ENCODE results near the gene PHLDB1. TPM values are rescaled to one million over a fixed set of nuclear protein-coding genes. Genes with fewer than 3 reads are reported as not detected.

PHLDB1 gene
- total RNA-seq, 2 donors from 2014 or later, result 206 to 377 TPM

DNA sequence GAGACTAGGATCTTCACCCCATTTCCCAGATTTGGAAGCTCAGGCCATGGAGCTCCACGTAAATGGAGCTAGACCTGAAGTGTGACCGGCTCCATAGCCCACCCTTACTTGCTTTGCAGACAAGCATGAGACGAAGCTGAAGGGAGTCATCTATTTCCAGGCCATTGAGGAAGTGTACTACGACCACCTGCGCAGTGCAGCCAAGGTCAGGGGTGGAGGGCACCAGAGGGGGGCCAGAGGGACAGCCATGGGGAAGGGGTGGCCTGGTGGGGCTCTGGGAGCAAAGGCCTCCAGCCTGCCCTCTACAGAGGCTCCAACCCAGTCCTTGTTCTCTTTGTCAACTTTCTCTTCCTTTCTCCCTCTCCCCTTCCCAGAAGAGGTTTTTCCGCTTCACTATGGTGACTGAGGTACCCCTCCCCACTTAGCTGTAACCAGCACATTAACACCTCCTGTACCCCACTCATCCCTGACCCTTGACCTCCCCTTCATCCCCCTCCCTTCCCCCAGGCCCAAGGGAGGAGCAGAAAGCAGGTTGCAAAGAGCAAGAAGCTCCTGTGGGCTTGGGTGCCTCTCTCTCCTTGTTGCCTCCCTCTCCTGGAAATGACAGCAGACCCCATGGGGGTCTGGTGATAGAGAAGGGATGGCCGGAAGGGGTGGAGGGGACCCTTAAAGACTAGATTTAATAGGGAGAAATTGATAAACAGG lies 48.2 kb downstream of the PHLDB1 start:
- H3K4me1 ChIP-seq (ENCODE audit: control insufficient read depth in 1 of 2, low read depth in 2 of 2), result peaks cover 0 to 15% of the 10 kb centered on the region in 2 donors
- TF ChIP-seq, protein P1, sequence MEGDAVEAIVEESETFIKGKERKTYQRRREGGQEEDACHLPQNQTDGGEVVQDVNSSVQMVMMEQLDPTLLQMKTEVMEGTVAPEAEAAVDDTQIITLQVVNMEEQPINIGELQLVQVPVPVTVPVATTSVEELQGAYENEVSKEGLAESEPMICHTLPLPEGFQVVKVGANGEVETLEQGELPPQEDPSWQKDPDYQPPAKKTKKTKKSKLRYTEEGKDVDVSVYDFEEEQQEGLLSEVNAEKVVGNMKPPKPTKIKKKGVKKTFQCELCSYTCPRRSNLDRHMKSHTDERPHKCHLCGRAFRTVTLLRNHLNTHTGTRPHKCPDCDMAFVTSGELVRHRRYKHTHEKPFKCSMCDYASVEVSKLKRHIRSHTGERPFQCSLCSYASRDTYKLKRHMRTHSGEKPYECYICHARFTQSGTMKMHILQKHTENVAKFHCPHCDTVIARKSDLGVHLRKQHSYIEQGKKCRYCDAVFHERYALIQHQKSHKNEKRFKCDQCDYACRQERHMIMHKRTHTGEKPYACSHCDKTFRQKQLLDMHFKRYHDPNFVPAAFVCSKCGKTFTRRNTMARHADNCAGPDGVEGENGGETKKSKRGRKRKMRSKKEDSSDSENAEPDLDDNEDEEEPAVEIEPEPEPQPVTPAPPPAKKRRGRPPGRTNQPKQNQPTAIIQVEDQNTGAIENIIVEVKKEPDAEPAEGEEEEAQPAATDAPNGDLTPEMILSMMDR (IDR thresholded peaks at IDR 0.05), result no peak
- H3K27ac ChIP-seq, result no peak overlapping the region
- H3K36me3 ChIP-seq, result peaks cover 57% of the 10 kb centered on the region
- ATAC-seq (ENCODE audit: insufficient number of reproducible peaks, low FRiP score, low read depth), result no peak
- no peak for DNase-seq (ENCODE audit: low spot score)
- no peaks in the 10 kb centered on the region for H3K9me3 ChIP-seq
- no peak overlapping the region for H3K4me3 ChIP-seq
- H3K27me3 ChIP-seq (replicated peaks; ENCODE audit: insufficient read depth), result no peaks in the 10 kb centered on the region

DNA sequence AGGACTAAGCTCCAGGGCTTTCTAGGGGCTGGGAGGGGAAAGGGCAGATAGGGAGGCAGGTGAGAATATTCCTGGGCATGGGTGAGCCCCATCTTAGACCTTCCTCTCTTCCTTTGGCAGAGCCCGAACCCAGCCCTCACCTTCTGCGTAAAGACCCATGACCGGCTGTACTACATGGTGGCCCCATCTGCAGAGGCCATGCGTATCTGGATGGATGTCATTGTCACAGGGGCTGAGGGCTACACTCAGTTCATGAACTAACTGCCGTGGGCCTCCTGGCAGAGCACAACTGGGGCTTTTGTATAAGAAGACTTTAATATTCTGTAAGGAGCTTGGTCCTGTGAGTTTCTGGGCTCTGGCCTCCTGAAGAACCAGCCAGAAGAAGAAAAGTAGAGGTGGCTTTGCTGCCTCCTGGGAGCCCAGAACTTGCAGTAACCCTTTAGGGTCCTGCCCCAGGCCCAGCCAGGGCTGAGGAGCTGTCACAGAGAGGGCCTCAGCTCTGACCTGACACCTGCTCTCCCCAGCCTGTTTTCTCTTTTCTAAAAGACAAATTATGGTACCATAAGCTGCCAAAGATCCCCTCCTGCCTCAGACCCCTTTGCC lies 49.2 kb downstream of the PHLDB1 start:
- ATAC-seq (ENCODE audit: insufficient number of reproducible peaks, low FRiP score, low read depth), result no peak
- no peak overlapping the region for H3K27ac ChIP-seq

DNA sequence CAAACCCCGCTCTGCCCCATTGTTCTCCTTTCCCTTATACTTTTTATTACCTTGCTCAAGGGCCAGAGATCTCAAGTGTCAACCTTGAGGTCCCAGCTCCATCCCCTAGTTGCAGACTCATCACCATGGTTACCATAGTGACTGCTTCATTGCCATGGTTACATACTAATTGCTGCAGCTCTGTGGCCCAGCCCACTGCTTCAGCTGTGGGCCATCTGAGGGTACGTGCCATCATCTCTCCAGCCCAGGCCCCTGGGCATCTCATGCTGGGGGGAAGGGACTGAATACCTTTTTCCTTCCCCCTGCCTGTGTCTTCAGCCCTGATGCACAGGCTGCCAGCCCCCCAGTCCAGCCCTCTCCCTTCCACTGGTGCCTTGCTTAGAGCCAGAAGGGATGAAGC lies 49.8 kb downstream of the PHLDB1 start:
- H3K4me1 ChIP-seq (ENCODE audit: control insufficient read depth in 1 of 2, low read depth in 2 of 2), result peaks cover 0 to 15% of the 10 kb centered on the region in 2 donors
- peaks cover 42% of the 10 kb centered on the region for H3K36me3 ChIP-seq
- TF ChIP-seq, protein P1 (IDR thresholded peaks at IDR 0.05), result no peak
- no peak overlapping the region for H3K4me3 ChIP-seq
- DNase-seq (ENCODE audit: low spot score) (no peak), ATAC-seq (ENCODE audit: insufficient number of reproducible peaks, low FRiP score, low read depth) (no peak)
- no peaks in the 10 kb centered on the region for H3K9me3 ChIP-seq
- no peak overlapping the region for H3K27ac ChIP-seq
- H3K27me3 ChIP-seq (replicated peaks; ENCODE audit: insufficient read depth), result no peaks in the 10 kb centered on the region

More for the DNA sequence above, 49.2 kb downstream of the PHLDB1 start:
- H3K4me1 ChIP-seq (ENCODE audit: control insufficient read depth in 1 of 2, low read depth in 2 of 2), result peaks cover 0 to 15% of the 10 kb centered on the region in 2 donors
- no peak overlapping the region for H3K4me3 ChIP-seq
- H3K36me3 ChIP-seq, result peaks cover 48% of the 10 kb centered on the region
- TF ChIP-seq, protein P1 (IDR thresholded peaks at IDR 0.05), result no peak
- DNase-seq (ENCODE audit: low spot score), result no peak
- no peaks in the 10 kb centered on the region for H3K9me3 ChIP-seq
- H3K27me3 ChIP-seq (replicated peaks; ENCODE audit: insufficient read depth), result no peaks in the 10 kb centered on the region

DNA sequence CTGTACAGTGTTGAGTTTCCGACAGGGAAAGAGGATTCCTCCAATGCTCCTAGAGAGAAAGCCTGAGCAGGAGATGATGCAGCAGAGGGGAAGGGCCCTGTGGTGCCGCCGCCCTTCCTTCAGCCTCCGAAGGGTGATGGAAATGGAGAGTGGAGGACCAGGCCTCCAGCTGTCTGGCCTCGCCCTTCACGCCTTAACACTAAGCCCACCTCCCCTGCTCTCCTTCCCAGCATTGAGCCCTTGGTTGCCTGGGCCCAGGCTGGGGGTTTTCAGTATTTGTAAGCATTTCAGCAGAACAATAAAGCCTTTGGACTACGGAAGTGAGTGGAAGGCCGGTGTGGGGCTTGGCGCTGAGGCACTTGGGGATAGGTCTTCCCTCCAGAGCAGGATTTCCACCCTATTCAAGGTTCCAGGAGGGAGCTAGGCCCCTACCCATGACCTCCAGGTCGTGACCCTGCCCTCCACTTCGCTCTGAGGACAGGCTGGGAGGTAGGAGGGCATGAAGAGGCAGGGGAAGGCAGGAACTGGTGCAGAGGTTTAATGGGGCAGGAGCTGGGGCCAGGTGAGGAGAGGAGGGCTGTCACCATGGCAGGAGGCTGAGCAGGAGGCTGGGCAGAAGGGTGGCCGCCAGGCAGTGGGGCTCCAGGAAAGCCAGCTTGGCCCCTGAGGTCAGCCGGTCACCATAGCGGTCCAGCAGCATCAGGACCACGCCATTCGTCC lies 50.5 kb downstream of the PHLDB1 start:
- H3K27me3 ChIP-seq (replicated peaks; ENCODE audit: insufficient read depth), result no peaks in the 10 kb centered on the region
- no peak for DNase-seq (ENCODE audit: low spot score)

More for the DNA sequence above, 50.5 kb downstream of the PHLDB1 start:
- Histone ChIP-seq H3K36me3 (peaks cover 38% of the 10 kb centered on the region), H3K9me3 (no peaks in the 10 kb centered on the region), H3K4me3 (no peak overlapping the region), H3K27ac (peak overlapping the region in 1 of 2 donors; percentile 71), H3K4me1 (ENCODE audit: control insufficient read depth in 1 of 2, low read depth in 2 of 2) (peaks cover 0 to 15% of the 10 kb centered on the region in 2 donors)
- TF ChIP-seq, protein P1 (IDR thresholded peaks at IDR 0.05), result no peak
- no peak for ATAC-seq (ENCODE audit: insufficient number of reproducible peaks, low FRiP score, low read depth)
